ENCODE results near the gene MLLT3. TPM values are rescaled to one million over a fixed set of nuclear protein-coding genes. Genes with fewer than 3 reads are reported as not detected.
A peak's percentile ranks its signal among the peaks of the same experiment; 100 is the strongest.

MLLT3 gene
- total and polyA plus RNA-seq, 2 donors (not counting 3 experiments of a cell fraction or from before 2014, with no cell fraction given): 6.1 to 10.0 TPM

DNA sequence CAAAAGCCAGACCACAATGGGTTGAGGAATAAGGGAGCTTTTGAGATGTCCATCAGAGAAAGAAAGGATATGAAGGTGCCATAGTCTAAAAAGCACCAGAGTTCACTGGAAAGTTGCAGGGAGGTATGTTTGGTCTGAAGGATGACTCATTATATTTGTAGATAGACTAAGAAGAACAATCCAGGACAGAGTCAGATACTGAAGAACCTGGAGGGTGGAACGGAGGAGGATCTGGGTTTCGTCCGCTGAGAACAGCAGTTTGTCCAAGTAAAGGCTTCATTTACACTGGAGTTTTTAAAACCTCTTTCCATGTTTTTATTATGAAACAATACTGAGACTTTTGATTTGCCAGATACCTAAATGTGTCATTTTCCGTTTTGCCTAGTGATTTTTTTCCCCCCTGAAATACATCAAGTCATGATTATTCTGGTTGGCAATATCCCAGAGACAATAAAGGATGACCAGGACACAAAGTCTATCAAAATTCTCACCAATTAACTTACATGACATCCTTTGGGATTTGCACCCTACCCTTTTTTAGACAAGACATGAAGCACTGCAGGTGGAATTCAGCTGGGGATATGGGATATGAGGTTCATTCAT, 219.9 kb downstream of the MLLT3 start:
- H3K79me2 ChIP-seq (ENCODE audit: control insufficient read depth, insufficient read depth, low read length): no peaks in the 10 kb centered on the region
- dilution Hi-C loops (cut with MboI; ENCODE audit: extremely low pct_ligation_motif_present, low sequenced_read_pairs): no loop called here
- ChIA-PET POLR2A (no interaction called here), CTCF (interaction anchor here (2.0 kb wide), 1 partner anchor 222 kb away, joined by 4 read pairs; no protein-coding TSS in a partner anchor)
- no peaks in the 10 kb centered on the region for H3K9me3 ChIP-seq (replicated peaks; ENCODE audit: control insufficient read depth, insufficient read depth, low read length)
- no peak overlapping the region for H2AFZ ChIP-seq (ENCODE audit: low read depth, low read length)
- no peak overlapping the region for H3K4me3 ChIP-seq (replicated peaks in 1 of 3; ENCODE audit: insufficient read depth in 1 of 3, low read depth in 1 of 3, low read length in 3 of 3)
- no peak for FAIRE-seq
- DNase-seq (ENCODE audit: low read depth, low spot score): peak; percentile 66
- H3K36me3 ChIP-seq (ENCODE audit: control insufficient read depth in 2 of 2, extremely low read depth in 1 of 2, insufficient read depth in 2 of 2, low read length in 2 of 2): no peaks in the 10 kb centered on the region
- H3K9ac ChIP-seq (replicated peaks; ENCODE audit: extremely low read depth, insufficient read depth, low read length): no peak overlapping the region
- BruUV-seq (replicated peaks): no TSS peak
- H3K27ac ChIP-seq (ENCODE audit: insufficient read depth, low read depth, low read length): no peak overlapping the region
- no peak overlapping the region for H3K4me2 ChIP-seq (ENCODE audit: insufficient read depth, low read length)
- intact Hi-C loops (cut with micrococcal nuclease): no loop called here
- no peaks in the 10 kb centered on the region for H4K20me1 ChIP-seq (replicated peaks; ENCODE audit: control insufficient read depth, extremely low read depth, insufficient read depth, low read length)
- H3K27me3 ChIP-seq (ENCODE audit: control insufficient read depth in 2 of 2, insufficient read depth in 2 of 2, low read length in 2 of 2): no peaks in the 10 kb centered on the region
- peaks cover 3% of the 10 kb centered on the region for H3K4me1 ChIP-seq (ENCODE audit: control insufficient read depth, extremely low read depth, insufficient read depth, low read length)
- no peaks in the 10 kb centered on the region for H3K9me1 ChIP-seq (replicated peaks; ENCODE audit: control insufficient read depth, extremely low read depth, insufficient read depth, low read length)
- no peak for TF ChIP-seq POLR2A (IDR thresholded peaks at IDR 0.05; ENCODE audit: low read depth, low read length)
- TF ChIP-seq MYC (IDR thresholded peaks at IDR 0.05; ENCODE audit: low read depth, low read length): no peak
- peak; percentile 13 for TF ChIP-seq GATA2 (IDR thresholded peaks at IDR 0.05; ENCODE audit: insufficient read depth, insufficient read length, low read depth, low read length)
- TF ChIP-seq FOS (IDR thresholded peaks at IDR 0.05; ENCODE audit: borderline replicate concordance, insufficient read depth, low read length): peak; percentile 53
- no peak for TF ChIP-seq EZH2 (IDR thresholded peaks at IDR 0.05; ENCODE audit: borderline replicate concordance, low read depth, low read length, severe bottlenecking)

DNA sequence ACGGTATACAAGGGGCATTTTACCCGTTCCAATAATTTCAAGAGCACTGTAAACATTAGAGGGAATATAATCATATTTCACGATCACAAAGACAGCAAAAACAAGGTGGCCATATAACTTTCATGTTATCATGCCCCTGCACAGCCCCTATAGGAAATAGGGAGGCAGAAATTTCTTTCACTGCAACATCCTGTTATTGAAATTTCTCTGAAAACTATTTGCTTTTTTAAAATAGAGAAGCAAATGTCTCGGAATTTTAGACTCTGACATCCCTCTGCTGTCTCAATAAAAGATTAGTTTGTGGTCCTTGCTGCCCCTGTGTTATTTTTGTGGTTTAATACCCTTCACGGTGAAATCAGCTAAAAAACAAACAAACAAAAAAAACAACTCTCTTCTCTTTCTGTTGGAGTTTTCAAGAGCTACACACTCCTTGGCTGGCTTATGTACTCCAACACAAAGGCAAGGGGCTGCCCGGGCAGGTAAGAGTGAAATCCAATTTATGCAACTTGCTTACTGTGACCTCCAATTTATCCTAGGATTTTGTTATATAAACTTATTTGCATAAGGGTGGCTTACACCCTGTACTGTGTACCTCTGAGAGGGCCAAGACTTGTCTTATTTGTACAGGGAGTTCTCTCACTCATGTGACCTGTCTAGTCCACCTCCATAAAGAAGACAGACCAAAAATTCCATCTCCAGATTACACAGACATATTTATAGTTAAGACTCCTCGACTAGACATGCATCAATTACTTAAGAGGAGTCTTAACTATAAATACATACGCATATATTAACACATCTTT, 223.6 kb downstream of the MLLT3 start:
- H3K36me3 ChIP-seq (ENCODE audit: control insufficient read depth in 2 of 2, extremely low read depth in 1 of 2, insufficient read depth in 2 of 2, low read length in 2 of 2): no peaks in the 10 kb centered on the region
- dilution Hi-C loops (cut with MboI; ENCODE audit: extremely low pct_ligation_motif_present, low sequenced_read_pairs): no loop called here
- DNase-seq (ENCODE audit: low read depth, low spot score): peak; percentile 85
- POLR2A ChIA-PET: no interaction called here
- intact Hi-C loops (cut with micrococcal nuclease): no loop called here
- no peak overlapping the region for H3K27ac ChIP-seq (ENCODE audit: insufficient read depth, low read depth, low read length)
- peaks cover 3% of the 10 kb centered on the region for H3K4me1 ChIP-seq (ENCODE audit: control insufficient read depth, extremely low read depth, insufficient read depth, low read length)
- no peak overlapping the region for H3K4me2 ChIP-seq (ENCODE audit: insufficient read depth, low read length)
- no peaks in the 10 kb centered on the region for H3K9me1 ChIP-seq (replicated peaks; ENCODE audit: control insufficient read depth, extremely low read depth, insufficient read depth, low read length)
- BruUV-seq (replicated peaks): no TSS peak
- no peak overlapping the region for H3K9ac ChIP-seq (replicated peaks; ENCODE audit: extremely low read depth, insufficient read depth, low read length)
- TF ChIP-seq GATA2 (IDR thresholded peaks at IDR 0.05; ENCODE audit: insufficient read depth, insufficient read length, low read depth, low read length): no peak
- CTCF ChIA-PET: interaction anchor here (1.3 kb wide), 1 partner anchor 17 kb away, joined by 3 read pairs; no protein-coding TSS in a partner anchor
- no peak overlapping the region for H2AFZ ChIP-seq (ENCODE audit: low read depth, low read length)
- no peaks in the 10 kb centered on the region for H3K9me3 ChIP-seq (replicated peaks; ENCODE audit: control insufficient read depth, insufficient read depth, low read length)
- no peak for FAIRE-seq
- no peaks in the 10 kb centered on the region for H4K20me1 ChIP-seq (replicated peaks; ENCODE audit: control insufficient read depth, extremely low read depth, insufficient read depth, low read length)
- H3K4me3 ChIP-seq (replicated peaks in 1 of 3; ENCODE audit: insufficient read depth in 1 of 3, low read depth in 1 of 3, low read length in 3 of 3): no peak overlapping the region
- H3K79me2 ChIP-seq (ENCODE audit: control insufficient read depth, insufficient read depth, low read length): no peaks in the 10 kb centered on the region
- no peaks in the 10 kb centered on the region for H3K27me3 ChIP-seq (ENCODE audit: control insufficient read depth in 2 of 2, insufficient read depth in 2 of 2, low read length in 2 of 2)

All from endothelial cell of umbilical vein (primary cell).